ENCODE results near the gene JAZF1. TPM values are rescaled to one million over a fixed set of nuclear protein-coding genes. Genes with fewer than 3 reads are reported as not detected.
"Not testable (repeated sequence)": the region's sequence is repeated elsewhere in the genome, so short reads cannot be mapped to it uniquely, and the experiment has no call there.

JAZF1 gene
- total and polyA plus RNA-seq, 10 of the 15 experiments (the other 5 are each of a cell fraction or from before 2014, with no cell fraction given), result 0.04 to 0.82 (median 0.15) TPM; not detected in 3

DNA sequence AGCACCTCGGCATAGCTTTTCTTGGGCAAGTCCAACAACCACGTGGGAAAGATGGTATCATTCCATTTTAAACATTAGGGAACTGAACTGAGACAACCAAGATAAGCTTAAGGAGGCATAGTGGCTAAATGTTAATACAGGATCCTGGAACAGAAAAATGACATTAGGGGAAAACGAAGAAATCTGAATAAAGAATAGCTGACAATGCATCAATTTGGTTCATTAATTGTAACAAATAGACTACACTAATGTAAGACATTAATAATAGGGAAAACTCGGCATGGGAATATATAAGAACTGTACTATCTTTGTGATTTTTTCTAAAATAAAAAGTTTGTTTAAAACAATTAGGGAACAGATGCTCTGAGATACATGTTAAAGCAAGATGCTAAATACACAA is 165.4 kb downstream of the JAZF1 start:
- in situ Hi-C loops (cut with MboI) (loop anchor here (5.0 kb wide), 1 partner anchor 818 kb away; no protein-coding TSS in a partner anchor), intact Hi-C loops (cut with micrococcal nuclease; ENCODE audit: unreplicated experiment) (no loop called here)
- no peaks in the 10 kb centered on the region; the same call in 2 of the 3 replicates for H3K9me3 ChIP-seq (replicated peaks; ENCODE audit: control insufficient read depth, insufficient read depth, low read length)
- ChIA-PET RAD21 (ENCODE audit: unreplicated experiment) (no interaction called here), POLR2A (no interaction called here), SMC1A (ENCODE audit: uncharacterized antibody, unreplicated experiment) (interaction anchor here (0.8 to 1.3 kb wide), 2 partner anchors 20 to 819 kb away, joined by 3 read pairs; no protein-coding TSS in a partner anchor), CTCF (no interaction called here)
- H3K4me2 ChIP-seq (ENCODE audit: control insufficient read depth, insufficient read depth), result no peak overlapping the region
- WGBS (ENCODE audit: insufficient coverage, insufficient replicate concordance, low lambda C conversion rate, missing lambda C conversion rate), result 30% methylated on average over 4 of the region's 4 CpGs
- TF ChIP-seq RBBP5 (conservative IDR thresholded peaks at IDR 0.05) (no peak), MYC (IDR thresholded peaks at IDR 0.05; ENCODE audit: insufficient read depth, insufficient read length, insufficient replicate concordance, low read length, severe bottlenecking) (no peak), IRF4 (IDR thresholded peaks at IDR 0.05; ENCODE audit: low read depth, low read length) (no peak), ZNF24 (IDR thresholded peaks at IDR 0.05) (no peak), PAX8 (IDR thresholded peaks at IDR 0.05) (no peak), SMAD1 (IDR thresholded peaks at IDR 0.05; ENCODE audit: low read depth, partially characterized antibody) (no peak), IKZF2 (IDR thresholded peaks at IDR 0.05) (no peak)
- TF ChIP-seq, protein P1, sequence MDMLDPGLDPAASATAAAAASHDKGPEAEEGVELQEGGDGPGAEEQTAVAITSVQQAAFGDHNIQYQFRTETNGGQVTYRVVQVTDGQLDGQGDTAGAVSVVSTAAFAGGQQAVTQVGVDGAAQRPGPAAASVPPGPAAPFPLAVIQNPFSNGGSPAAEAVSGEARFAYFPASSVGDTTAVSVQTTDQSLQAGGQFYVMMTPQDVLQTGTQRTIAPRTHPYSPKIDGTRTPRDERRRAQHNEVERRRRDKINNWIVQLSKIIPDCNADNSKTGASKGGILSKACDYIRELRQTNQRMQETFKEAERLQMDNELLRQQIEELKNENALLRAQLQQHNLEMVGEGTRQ (IDR thresholded peaks at IDR 0.05; ENCODE audit: borderline replicate concordance, low read depth, low read length), result no peak
- TF ChIP-seq, protein P2, sequence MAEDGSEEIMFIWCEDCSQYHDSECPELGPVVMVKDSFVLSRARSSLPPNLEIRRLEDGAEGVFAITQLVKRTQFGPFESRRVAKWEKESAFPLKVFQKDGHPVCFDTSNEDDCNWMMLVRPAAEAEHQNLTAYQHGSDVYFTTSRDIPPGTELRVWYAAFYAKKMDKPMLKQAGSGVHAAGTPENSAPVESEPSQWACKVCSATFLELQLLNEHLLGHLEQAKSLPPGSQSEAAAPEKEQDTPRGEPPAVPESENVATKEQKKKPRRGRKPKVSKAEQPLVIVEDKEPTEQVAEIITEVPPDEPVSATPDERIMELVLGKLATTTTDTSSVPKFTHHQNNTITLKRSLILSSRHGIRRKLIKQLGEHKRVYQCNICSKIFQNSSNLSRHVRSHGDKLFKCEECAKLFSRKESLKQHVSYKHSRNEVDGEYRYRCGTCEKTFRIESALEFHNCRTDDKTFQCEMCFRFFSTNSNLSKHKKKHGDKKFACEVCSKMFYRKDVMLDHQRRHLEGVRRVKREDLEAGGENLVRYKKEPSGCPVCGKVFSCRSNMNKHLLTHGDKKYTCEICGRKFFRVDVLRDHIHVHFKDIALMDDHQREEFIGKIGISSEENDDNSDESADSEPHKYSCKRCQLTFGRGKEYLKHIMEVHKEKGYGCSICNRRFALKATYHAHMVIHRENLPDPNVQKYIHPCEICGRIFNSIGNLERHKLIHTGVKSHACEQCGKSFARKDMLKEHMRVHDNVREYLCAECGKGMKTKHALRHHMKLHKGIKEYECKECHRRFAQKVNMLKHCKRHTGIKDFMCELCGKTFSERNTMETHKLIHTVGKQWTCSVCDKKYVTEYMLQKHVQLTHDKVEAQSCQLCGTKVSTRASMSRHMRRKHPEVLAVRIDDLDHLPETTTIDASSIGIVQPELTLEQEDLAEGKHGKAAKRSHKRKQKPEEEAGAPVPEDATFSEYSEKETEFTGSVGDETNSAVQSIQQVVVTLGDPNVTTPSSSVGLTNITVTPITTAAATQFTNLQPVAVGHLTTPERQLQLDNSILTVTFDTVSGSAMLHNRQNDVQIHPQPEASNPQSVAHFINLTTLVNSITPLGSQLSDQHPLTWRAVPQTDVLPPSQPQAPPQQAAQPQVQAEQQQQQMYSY (CRISPR knock-in tag; IDR thresholded peaks at IDR 0.05), result no peak
- FAIRE-seq, result no peak
- no peak overlapping the region for H3K9ac ChIP-seq (ENCODE audit: control insufficient read depth, insufficient read depth, low read length)
- H3K36me3 ChIP-seq (ENCODE audit: control insufficient read depth in 2 of 2, insufficient read depth in 2 of 2, low read length in 1 of 2), result no peaks in the 10 kb centered on the region
- no peak overlapping the region for H3K4me3 ChIP-seq
- H3K27me3 ChIP-seq (replicated peaks in 1 of 2; ENCODE audit: control insufficient read depth in 2 of 2, insufficient read depth in 2 of 2, low read length in 1 of 2), result no peaks in the 10 kb centered on the region; a peak in 2 of 4 replicates
- no peaks in the 10 kb centered on the region for H3K4me1 ChIP-seq (ENCODE audit: control insufficient read depth, insufficient read depth, low read length)
- H3K27ac ChIP-seq (ENCODE audit: control insufficient read depth, insufficient read depth), result no peak overlapping the region
- DNase-seq (ENCODE audit: low read depth, low spot score), result no peak
- no peaks in the 10 kb centered on the region for H3K79me2 ChIP-seq (ENCODE audit: control insufficient read depth, insufficient read depth, low read length)
- no peaks in the 10 kb centered on the region for H4K20me1 ChIP-seq (ENCODE audit: control insufficient read depth, insufficient read depth)
- ATAC-seq, result no peak
- no peak overlapping the region for H2AFZ ChIP-seq (ENCODE audit: control insufficient read depth, low read depth, low read length)
- no TSS peak for BruUV-seq (replicated peaks)

DNA sequence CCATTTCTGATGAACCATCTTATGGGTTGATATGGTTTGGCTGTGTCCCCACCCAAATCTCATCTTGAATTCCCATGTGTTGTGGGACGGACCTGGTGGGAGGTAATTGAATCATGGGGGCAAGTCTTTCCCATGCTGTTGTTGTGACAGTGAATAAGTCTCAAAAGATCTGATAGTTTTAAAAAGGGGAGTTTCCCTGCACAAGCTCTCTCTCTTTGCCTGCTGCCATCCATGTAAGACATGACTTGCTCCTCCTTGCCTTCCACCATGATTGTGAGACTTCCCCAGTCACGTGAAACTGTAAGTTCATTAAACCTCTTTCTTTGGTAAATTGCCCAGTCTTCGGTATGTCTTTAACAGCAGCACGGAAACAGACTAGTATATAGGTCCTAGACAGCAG is 166.3 kb downstream of the JAZF1 start:
- 54% methylated on average over 4 of the region's 4 CpGs for WGBS (ENCODE audit: insufficient coverage, insufficient replicate concordance, low lambda C conversion rate, missing lambda C conversion rate)
- CTCF ChIA-PET, result interaction anchor here (1.3 kb wide), 1 partner anchor 47 kb away, joined by 5 read pairs; no protein-coding TSS in a partner anchor
- H3K9me3 ChIP-seq (replicated peaks; ENCODE audit: control insufficient read depth, insufficient read depth, low read length); H3K4me1 ChIP-seq (ENCODE audit: control insufficient read depth, insufficient read depth, low read length); H3K27me3 ChIP-seq (replicated peaks in 1 of 2; ENCODE audit: control insufficient read depth in 2 of 2, insufficient read depth in 2 of 2, low read length in 1 of 2); H3K4me2 ChIP-seq (ENCODE audit: control insufficient read depth, insufficient read depth); H3K27ac ChIP-seq (ENCODE audit: control insufficient read depth, insufficient read depth); H3K4me3 ChIP-seq; DNase-seq (ENCODE audit: low read depth, low spot score); H4K20me1 ChIP-seq (ENCODE audit: control insufficient read depth, insufficient read depth); POLR2A ChIA-PET; SMC1A ChIA-PET (ENCODE audit: uncharacterized antibody, unreplicated experiment); RAD21 ChIA-PET (ENCODE audit: unreplicated experiment); FAIRE-seq; H3K9ac ChIP-seq (ENCODE audit: control insufficient read depth, insufficient read depth, low read length); ATAC-seq; BruUV-seq (replicated peaks); H3K36me3 ChIP-seq (ENCODE audit: control insufficient read depth in 2 of 2, insufficient read depth in 2 of 2, low read length in 1 of 2); H3K79me2 ChIP-seq (ENCODE audit: control insufficient read depth, insufficient read depth, low read length); H2AFZ ChIP-seq (ENCODE audit: control insufficient read depth, low read depth, low read length); intact Hi-C loops (cut with micrococcal nuclease; ENCODE audit: unreplicated experiment); in situ Hi-C loops (cut with MboI): not testable (repeated sequence)
